K562 treated with DMSO at 1 percent for 48 hours (cell line): ENCODE results near the gene FAM13A. TPM values are rescaled to one million over a fixed set of nuclear protein-coding genes. Genes with fewer than 3 reads are reported as not detected.

Experiments used
- total RNA-seq: library from RNA; unstranded; fragments of 300-600 nt; gene quantifications from 2 replicates; pipeline ENCODE4 v1.2.3, GENCODE V29; 2022; ENCODE audit warnings: low replicate concordance; ENCODE audit errors: extremely low read depth

FAM13A gene
- total RNA-seq, result not detected in 2 replicates

DNA sequence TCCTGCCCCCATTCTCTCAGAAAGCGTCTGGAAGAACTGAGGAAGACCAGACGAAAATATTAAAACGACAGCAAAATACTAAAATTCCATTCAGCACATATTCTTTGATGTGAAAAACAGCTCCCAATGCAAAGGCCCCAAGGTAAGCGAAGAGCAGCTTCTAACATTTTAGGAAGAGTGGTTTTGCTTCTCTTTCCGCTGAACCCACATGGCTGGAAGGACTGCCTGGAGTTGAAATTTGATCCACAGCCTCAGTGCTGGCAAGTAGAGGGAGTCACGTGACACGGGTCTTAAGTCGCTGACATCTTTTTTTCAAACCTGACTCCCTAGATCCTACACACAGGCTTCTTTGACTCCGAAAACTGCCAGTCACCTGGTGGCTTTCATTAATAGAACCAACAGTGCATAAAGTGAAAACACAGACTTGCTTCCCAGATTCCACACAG is at the start of gene FAM13A:
FAM13A (minus strand) TSS at position 233 of the 446 bp plus-strand sequence; CDS start at position 12, 221 bp downstream.

DNA sequence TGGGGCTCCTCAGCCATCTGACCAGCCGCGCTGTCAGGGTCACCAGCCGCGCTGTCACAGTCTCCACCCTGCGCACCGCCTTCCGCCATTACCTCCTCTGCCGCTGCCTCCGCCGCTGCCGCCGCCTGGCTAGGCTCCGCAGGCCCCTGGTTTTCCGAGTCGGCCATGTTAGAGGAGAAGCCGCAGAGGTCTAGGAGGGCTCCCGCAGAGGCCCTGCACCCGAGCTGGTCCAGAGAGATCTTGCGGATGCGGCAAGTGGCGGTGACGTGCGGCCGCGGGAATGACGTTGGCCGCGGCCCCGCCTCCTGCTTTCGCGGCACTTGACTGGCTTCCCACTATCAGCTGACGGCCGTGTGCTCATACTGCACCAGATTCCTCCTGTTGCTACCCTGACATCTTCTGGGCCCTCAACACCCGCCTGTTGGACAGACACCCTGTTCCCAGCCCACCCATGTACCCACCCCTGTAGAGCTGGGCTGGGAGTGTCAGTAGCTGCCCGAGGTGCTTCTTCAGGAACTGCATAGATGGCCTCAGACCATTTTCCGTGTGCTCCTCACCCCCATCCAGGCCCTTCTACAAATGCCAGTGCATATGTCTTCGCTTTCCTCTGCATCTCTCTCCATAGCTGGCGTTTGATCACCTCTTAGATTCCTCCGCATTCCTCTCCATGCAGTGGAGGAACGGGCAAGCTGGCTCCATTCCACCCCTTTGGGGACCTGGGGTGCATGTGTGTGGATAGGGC is 359.2 kb downstream of the FAM13A start, which contains the start of gene NAP1L5:
NAP1L5 (minus strand) TSS at position 242 of the 742 bp plus-strand sequence; CDS start at position 167, 75 bp downstream.

Other genes starting within 250 kb of the FAM13A start
- gene TIGD2, start 54.3 kb upstream of the FAM13A start, total RNA-seq, result not detected in 2 replicates